Stimulated activated naive CD8-positive, alpha-beta T cell treated with anti-CD3 and anti-CD28 coated beads, Interleukin-15, Interleukin-2, amounts not matched to agents 100 ng/mL and 50 ng/mL, for 24 hours (primary cell): ENCODE results near the gene SFT2D1.
"Not testable (repeated sequence)": the region's sequence is repeated elsewhere in the genome, so short reads cannot be mapped to it uniquely, and the experiment has no call there.

Source experiments
- H3K27ac Mint-ChIP-seq: one replicate; pipeline ENCODE4 v1.8.0; 2021; ENCODE audit warnings: mild to moderate bottlenecking, mixed read lengths
- H3K27me3 Mint-ChIP-seq: one replicate; pipeline ENCODE4 v1.8.0; 2021; ENCODE audit warnings: mixed read lengths
- H3K36me3 Mint-ChIP-seq: one replicate; pipeline ENCODE4 v1.8.0; 2021; ENCODE audit warnings: low read depth, mixed read lengths
- H3K4me1 Mint-ChIP-seq: one replicate; pipeline ENCODE4 v1.8.0; 2021; ENCODE audit warnings: low read depth, mixed read lengths
- H3K4me3 Mint-ChIP-seq: one replicate; pipeline ENCODE4 v1.8.0; 2021; ENCODE audit warnings: mild to moderate bottlenecking, mixed read lengths
- H3K9me3 Mint-ChIP-seq: one replicate; pipeline ENCODE4 v1.8.0; 2021; ENCODE audit warnings: mixed read lengths

SFT2D1 gene

DNA sequence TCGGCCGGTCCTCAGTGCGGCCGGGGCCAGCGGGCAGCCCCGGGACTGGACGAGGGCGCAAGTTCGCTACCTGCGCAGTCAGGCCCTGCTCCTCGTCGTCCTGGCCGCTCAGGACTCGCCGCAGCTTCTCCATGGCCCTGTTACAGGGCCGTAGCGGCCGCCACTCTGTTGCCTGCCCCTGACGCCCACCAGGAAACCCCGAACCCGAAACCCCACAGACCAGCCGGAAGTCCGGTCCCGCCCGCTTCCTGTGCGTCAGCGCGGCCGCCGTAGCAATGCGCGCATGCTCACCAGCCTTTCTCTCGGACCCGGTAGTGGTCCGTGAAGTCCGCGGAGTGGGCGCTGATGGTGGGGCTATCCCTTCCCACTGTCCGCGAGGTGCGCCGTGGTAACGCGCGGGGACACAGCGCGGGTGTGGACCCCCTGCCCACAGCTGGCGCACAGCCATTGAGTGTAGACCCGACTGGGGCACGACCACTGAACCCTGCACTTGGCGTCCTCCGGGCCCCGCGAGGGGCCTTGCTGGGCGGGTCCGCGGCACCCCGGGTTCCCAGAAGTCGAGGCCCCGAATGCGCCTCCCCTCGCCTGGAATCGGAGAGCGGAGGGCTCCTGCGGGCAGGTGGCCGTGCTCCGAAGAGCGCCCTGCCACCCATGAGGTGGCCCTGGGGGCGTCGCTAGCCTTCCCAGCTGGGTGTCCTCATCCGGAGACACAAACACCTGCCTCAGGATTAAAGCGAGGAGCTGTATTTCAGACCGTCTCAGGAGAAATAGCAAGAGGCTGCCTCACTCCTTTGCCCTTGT lies at the start of gene SFT2D1:
TSS of gene SFT2D1 (minus strand) at position 197 of the 801 bp plus-strand sequence. CDS start at position 133, 64 bp downstream.
- H3K4me1 Mint-ChIP-seq = peaks cover 19% of the 10 kb centered on the region
- no peaks in the 10 kb centered on the region for H3K9me3 Mint-ChIP-seq
- no peaks in the 10 kb centered on the region for H3K36me3 Mint-ChIP-seq
- no peaks in the 10 kb centered on the region for H3K27me3 Mint-ChIP-seq
- peak within 1 kb of the TSS; percentile 88 for H3K4me3 Mint-ChIP-seq
- H3K27ac Mint-ChIP-seq = peak within 1 kb of the TSS; percentile 89

DNA sequence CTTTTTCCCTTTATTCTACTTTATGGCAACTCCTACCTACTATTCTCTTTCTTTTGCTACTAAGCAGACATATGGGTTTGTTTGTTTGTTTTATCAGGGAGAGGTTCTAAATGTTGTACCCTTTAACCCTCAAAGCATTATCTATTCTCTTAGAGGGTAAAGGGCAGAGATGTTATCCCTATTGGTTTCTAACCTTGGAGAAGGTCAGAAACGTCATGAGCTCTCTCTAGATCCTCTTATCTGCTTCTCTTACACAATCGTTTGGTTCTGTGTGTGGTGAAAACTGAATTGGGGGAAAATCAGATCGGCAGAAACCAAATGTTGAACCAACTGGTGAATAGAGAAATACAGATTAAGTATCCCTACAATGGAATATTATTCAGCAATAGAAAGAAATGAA lies 46.8 kb upstream of the SFT2D1 start:
- Mint-ChIP-seq H3K27ac (no peak overlapping the region), H3K36me3 (no peaks in the 10 kb centered on the region), H3K4me1 (peaks cover 3% of the 10 kb centered on the region), H3K4me3 (no peak overlapping the region), H3K27me3 (peaks cover 3% of the 10 kb centered on the region), H3K9me3 (no peaks in the 10 kb centered on the region)

DNA sequence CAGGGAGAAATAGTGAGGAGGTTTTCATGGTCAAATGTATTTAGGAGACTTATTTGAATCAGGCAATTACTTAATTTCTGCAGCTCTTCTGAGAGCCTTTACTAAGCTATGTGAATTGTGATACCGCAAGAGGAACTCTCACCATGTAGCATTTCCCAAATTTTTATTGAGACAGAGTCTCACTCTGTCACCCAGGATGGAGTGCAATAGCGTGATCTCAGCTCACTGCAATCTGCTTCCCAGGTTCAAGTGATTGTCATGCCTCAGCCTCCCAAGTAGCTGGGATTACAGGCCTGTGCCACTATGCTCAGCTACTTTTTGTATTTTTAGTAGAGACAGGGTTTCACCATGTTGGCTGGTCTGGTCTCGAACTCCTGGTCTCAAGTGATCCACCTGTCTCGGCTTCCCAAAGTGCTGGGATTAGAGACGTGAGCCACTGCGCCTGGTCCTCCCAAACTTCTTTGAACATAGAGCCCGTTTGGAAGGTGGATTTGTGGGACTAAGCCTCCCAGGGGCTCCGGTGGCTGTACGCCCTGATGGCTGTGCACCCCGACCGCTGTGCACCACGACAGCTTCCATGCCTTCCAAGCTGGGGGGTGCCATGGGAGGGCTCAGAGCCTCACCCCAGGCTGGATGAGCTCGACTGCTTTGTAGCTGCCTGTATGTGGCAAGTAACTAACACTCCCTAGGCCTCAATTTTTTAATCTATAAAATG lies 46.1 kb upstream of the SFT2D1 start:
- Mint-ChIP-seq H3K4me3 (no peak overlapping the region), H3K9me3 (no peaks in the 10 kb centered on the region)

DNA sequence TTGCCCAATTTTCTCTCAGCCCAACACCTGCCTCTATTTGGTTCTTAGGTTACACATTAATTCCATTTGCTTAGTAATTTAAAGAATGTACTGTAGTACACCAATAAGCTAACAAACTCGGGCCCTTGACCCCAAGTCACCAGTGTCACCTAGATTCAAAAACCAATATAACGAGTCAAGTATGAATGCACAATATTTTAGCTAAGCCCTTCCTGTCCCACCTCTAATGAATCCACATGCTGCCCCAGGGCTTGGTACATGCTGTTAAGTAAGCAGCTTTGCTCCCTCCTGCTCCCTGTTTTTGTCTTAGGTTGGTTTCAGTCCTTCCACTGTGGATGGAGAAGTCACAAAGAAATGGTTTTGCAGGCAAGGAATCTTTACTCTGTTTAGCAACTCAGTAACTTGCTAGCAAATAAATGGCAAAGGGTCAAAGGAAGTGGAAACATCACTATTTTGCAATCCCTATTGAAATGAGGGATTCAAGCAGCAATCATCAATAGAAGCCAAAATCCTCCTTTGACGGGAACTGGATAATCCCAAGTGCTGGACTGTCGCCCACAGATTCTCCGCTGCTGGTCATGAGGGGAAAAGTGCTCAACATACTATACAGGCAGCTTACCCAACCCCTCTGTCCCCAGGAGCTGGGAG lies 45.4 kb upstream of the SFT2D1 start:
- H3K9me3 Mint-ChIP-seq = no peaks in the 10 kb centered on the region

More for the DNA sequence above, 46.1 kb upstream of the SFT2D1 start:
- H3K4me1 Mint-ChIP-seq = peaks cover 8% of the 10 kb centered on the region
- H3K36me3 Mint-ChIP-seq = no peaks in the 10 kb centered on the region
- H3K27ac Mint-ChIP-seq = no peak overlapping the region
- H3K27me3 Mint-ChIP-seq = peaks cover 3% of the 10 kb centered on the region

DNA sequence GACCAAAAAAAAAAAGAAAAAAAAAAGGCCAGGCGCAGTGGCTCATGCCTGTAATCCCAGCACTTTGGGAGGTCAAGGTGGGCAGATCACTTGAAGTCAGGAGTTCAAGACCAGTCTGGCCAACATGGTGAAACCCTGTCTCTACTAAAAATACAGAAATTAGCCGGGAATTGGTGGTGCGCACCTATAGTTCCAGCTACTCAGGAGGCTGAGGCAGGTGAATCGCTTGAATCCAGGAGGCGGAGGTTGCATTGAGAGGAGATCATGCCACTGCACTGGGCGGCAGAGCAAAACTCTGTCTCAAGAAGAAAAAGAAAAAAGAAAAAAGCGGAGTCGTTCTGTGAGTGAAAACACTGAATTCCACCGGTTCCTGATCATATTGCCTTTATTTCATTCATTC lies 44.8 kb upstream of the SFT2D1 start:
- not testable (repeated sequence) for H3K4me3 Mint-ChIP-seq, H3K4me1 Mint-ChIP-seq, H3K9me3 Mint-ChIP-seq, H3K36me3 Mint-ChIP-seq, H3K27me3 Mint-ChIP-seq, H3K27ac Mint-ChIP-seq

More for the DNA sequence above, 45.4 kb upstream of the SFT2D1 start:
- peaks cover 8% of the 10 kb centered on the region for H3K4me1 Mint-ChIP-seq
- peaks cover 3% of the 10 kb centered on the region for H3K27me3 Mint-ChIP-seq
- H3K4me3 Mint-ChIP-seq = no peak overlapping the region
- H3K36me3 Mint-ChIP-seq = no peaks in the 10 kb centered on the region
- H3K27ac Mint-ChIP-seq = no peak overlapping the region

DNA sequence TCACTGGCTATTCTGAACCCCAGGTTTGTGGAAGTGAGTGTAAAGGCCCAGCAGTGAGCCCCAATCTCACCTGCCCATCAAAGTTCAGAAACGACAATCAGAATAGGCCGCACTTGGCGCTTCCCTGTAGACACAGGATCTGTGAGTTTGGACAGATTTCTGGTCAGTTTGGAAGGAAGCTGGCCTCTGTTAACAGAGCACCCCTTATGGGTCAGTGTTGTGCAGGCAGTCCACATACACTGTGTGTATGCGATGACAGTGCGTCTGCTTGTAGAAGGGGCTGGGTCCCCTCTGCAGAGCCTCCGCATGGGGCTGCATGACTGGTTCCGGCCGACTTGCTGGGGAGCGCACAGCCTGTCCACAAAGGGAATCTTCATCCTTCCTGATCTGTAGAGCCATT lies 43.8 kb upstream of the SFT2D1 start:
- Mint-ChIP-seq H3K4me1 (peaks cover 15% of the 10 kb centered on the region), H3K27ac (no peak overlapping the region)

DNA sequence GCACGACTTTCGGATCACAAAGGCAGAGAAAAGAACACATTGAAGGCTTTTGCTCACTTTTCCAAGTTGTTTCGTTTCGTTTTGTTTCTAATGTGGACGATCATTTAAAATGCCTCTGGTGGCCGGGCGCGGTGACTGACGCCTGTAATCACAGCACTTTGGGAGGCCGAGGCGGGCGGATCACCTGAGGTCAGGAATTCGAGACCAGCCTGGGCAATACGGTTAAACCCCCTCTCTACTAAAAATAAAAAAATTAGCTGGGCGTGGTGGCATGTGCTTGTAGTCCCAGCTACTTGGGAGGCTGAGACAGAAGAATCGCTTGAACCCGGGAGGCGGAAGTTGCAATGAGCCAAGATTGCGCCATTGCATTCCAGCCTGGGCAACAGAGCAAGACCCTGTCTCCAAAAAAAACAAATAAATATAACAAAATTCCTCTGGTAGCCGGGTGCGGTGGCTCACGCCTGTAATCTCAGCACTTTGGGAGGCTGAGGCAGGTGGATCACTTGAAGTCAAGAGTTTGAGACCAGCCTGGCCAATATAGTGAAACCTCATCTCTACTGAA lies 41.5 kb upstream of the SFT2D1 start:
- H3K27ac Mint-ChIP-seq = peak overlapping the region; percentile 70
- not testable (repeated sequence) for H3K36me3 Mint-ChIP-seq, H3K9me3 Mint-ChIP-seq, H3K27me3 Mint-ChIP-seq
- H3K4me1 Mint-ChIP-seq = peaks cover 17% of the 10 kb centered on the region
- H3K4me3 Mint-ChIP-seq = peak overlapping the region; percentile 88

More for the DNA sequence above, 43.8 kb upstream of the SFT2D1 start:
- H3K27me3 Mint-ChIP-seq = no peaks in the 10 kb centered on the region
- no peak overlapping the region for H3K4me3 Mint-ChIP-seq
- H3K36me3 Mint-ChIP-seq = no peaks in the 10 kb centered on the region
- H3K9me3 Mint-ChIP-seq = no peaks in the 10 kb centered on the region

DNA sequence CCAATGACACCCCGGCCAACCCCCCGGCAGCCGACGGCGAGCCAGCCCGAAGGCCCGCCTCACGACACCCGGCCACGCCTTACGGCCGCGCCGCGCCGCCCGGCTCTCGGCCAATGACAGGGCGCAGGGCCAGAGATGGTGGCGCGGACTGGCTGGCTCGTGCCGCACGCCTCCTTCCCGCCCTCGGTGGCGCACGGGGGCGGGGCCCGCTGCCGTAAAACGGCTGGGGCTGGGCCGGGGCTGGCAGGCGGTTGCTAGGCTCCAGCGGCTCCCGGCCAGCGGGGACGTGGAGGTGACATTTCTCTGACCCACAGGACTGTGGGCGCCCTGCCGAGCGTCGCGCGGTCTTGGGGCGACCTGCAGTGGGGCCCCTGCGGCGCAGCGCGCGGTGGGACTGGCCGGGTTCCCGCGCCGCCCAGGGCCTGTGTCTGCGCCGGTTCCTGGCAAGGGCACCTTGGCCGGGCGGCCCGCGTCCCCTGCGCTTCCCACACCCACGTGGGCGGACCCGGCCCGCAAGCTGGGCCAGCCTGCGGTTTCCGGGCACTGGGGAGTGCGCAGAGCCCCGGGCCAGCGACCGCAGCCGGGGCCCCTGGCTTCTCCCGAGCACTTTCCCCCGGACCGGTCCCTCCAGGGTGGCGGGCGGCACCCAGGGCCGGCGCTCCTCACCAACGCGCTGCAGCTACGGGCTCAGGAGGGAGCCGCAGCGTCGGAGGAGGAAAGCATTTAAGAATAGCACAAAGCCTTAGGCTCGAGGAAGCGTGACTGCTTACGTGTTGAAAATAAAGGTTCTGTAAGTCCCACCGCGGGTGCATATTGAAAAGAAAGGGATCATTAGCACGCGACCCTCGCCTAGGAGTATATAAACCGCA lies 40.8 kb upstream of the SFT2D1 start, which contains the start of gene MPC1:
TSS of gene MPC1 (minus strand) at position 8 of the 869 bp plus-strand sequence. CDS start 64 bp downstream, outside the sequence.
- H3K4me1 Mint-ChIP-seq = peaks cover 17% of the 10 kb centered on the region
- H3K9me3 Mint-ChIP-seq = no peaks in the 10 kb centered on the region
- H3K27me3 Mint-ChIP-seq = no peaks in the 10 kb centered on the region
- peak within 1 kb of the TSS; percentile 78 for H3K27ac Mint-ChIP-seq
- no peaks in the 10 kb centered on the region for H3K36me3 Mint-ChIP-seq
- peak within 1 kb of the TSS; percentile 91 for H3K4me3 Mint-ChIP-seq

DNA sequence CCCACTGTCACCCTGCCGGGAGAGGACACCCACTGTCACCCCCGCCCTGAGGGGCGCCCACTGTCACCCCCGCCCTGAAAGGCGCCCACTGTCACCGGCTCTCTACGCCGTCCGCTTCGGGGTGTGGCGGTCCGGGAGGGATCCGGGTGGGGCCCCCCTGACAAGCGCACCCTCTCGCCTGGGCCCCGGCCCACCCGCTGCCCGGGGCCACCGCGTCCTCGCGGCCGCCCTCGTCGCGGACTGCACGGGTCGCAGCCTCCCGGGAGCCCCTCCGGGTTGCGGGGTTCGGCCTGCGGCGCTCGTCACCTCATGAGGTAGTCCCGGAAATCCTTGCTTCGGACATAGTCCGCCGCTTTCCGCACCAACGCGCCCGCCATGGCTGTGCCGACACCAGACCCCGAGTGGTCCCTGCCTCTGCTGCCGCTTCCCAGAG lies 40.2 kb upstream of the SFT2D1 start:
- H3K9me3 Mint-ChIP-seq = no peaks in the 10 kb centered on the region
- peak overlapping the region; percentile 78 for H3K27ac Mint-ChIP-seq
- H3K27me3 Mint-ChIP-seq = no peaks in the 10 kb centered on the region
- peak overlapping the region; percentile 91 for H3K4me3 Mint-ChIP-seq
- H3K36me3 Mint-ChIP-seq = no peaks in the 10 kb centered on the region
- peaks cover 17% of the 10 kb centered on the region for H3K4me1 Mint-ChIP-seq

DNA sequence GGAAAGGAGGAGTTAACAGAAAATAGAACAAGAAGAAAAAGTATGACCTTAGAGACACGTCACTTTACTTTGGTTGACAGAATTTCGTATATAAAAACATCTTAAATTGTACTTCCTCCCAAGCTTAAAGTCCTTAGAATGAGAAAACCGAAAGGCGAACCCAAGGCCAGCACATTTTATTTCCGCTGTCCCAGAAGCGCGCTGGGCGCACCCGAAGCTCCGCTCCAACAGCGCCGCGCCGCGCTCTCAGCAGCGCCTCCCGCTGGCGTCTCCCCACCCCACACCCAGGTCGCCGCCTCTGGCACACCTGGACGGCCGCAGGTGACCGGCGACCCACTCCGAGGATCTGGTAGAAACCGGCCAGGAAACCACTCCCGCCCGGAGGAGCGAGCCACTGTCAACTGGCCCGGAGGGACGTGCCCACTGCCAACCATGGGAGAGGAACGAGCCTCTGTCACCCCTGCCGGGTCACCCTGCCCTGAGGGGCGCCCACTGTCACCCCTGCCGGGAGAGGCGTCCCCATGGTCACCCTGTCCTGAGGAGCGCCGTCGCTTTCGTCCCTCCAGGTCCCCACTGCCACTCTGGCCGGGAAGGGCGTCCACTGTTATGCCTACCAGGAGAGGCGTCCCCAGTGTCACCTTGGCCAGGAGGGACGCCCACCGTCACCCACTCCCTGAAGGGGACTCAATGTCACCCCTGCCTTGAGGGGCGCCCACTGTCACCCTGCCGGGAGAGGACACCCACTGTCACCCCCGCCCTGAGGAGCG lies 39.6 kb upstream of the SFT2D1 start:
- no peaks in the 10 kb centered on the region for H3K27me3 Mint-ChIP-seq
- H3K4me3 Mint-ChIP-seq = peak overlapping the region; percentile 91
- H3K36me3 Mint-ChIP-seq = no peaks in the 10 kb centered on the region
- H3K4me1 Mint-ChIP-seq = peaks cover 17% of the 10 kb centered on the region
- no peaks in the 10 kb centered on the region for H3K9me3 Mint-ChIP-seq
- peak overlapping the region; percentile 78 for H3K27ac Mint-ChIP-seq

DNA sequence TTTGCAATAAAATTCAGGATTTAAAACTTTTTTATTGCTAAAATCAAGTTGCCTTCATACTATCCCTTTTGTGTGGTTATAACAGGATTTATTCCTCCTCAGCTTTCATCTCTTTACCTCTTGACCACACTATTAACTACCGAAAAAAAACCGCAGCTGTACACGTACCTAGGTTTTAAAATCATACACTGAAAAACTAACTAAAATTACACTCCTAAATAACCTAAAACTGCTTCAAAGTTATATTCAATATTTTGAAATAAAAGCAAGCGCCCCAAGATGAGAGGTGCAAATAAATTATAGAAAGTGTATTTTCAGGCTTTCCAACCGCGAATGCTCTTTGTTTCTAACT lies 39.0 kb upstream of the SFT2D1 start:
- Mint-ChIP-seq H3K27me3 (no peaks in the 10 kb centered on the region), H3K4me3 (peak overlapping the region; percentile 91)

DNA sequence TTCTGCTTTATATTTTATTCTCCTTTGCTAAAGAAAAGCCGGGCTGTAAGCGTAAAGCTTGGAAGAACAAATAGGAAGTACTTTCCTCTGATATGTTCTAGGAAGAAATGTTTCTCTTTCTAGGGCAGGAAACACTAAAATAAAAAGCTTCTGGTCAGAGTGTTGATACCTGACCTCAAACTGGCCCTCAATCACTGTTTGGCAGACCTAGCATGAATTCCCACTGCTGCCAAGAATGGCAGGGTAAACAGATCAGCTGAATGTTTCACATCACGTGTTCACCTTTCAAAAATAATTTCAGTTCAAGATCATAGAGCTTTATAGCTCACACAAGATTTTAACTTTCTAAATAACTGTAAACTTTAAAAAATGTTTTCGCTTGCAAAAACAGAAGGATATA lies 37.5 kb upstream of the SFT2D1 start:
- Mint-ChIP-seq H3K36me3 (no peaks in the 10 kb centered on the region), H3K27ac (no peak overlapping the region)

More for the DNA sequence above, 39.0 kb upstream of the SFT2D1 start:
- Mint-ChIP-seq H3K9me3 (no peaks in the 10 kb centered on the region), H3K27ac (peak overlapping the region; percentile 78), H3K36me3 (no peaks in the 10 kb centered on the region), H3K4me1 (peaks cover 17% of the 10 kb centered on the region)

DNA sequence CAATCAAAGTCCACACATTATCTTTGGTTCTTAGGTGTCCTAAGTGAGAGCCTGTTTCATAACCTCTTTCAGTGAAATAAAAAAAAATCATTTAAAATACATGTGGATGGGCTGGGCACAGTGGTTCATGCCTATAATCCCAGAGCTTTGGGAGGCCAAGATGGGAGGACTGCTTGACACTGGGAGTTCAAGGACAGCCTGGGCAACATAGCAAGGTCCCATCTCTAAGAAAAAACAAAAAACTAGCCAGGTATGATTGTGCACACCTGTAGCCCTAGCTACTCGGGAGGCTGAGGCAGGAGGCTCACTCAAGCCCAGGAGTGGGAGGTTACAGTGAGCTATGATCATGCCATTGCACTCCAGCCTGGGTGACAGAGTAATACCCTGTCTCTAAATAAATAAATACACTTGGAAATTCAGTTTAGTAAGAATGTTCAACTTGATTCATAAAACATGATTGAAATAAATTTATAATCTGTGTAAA lies 36.8 kb upstream of the SFT2D1 start:
- Mint-ChIP-seq H3K36me3 (no peaks in the 10 kb centered on the region), H3K4me1 (peaks cover 20% of the 10 kb centered on the region), H3K9me3 (no peaks in the 10 kb centered on the region), H3K27me3 (no peaks in the 10 kb centered on the region), H3K27ac (no peak overlapping the region), H3K4me3 (no peak overlapping the region)

More for the DNA sequence above, 37.5 kb upstream of the SFT2D1 start:
- no peaks in the 10 kb centered on the region for H3K27me3 Mint-ChIP-seq
- H3K4me1 Mint-ChIP-seq = peaks cover 22% of the 10 kb centered on the region
- no peak overlapping the region for H3K4me3 Mint-ChIP-seq
- no peaks in the 10 kb centered on the region for H3K9me3 Mint-ChIP-seq
